IMR-90 (cell line): Measurements from ENCODE around the gene LRRC36. TPM values are rescaled to one million over a fixed set of nuclear protein-coding genes. Genes with fewer than 3 reads are reported as not detected.

ENCODE experiments used
- ATAC-seq: fragments of 200-7000 bp; cut with Tn5 transposase; 2 replicates; pipeline ENCODE4 v1.9.1; 2020; ENCODE audit warnings: low read depth, mild to moderate bottlenecking, moderate library complexity
- BruUV-seq: library from RNA; stranded (reverse); fragments of 400-500 nt; replicated peaks from 2 replicates; lab custom pipeline; 2021; lab: Mats Ljungman, UMichigan
- CTCF ChIA-PET: fragments of 300-600 bp; formaldehyde crosslinking; extraction: SDS; loops from one replicate; lab custom pipeline; 2021; ENCODE audit warnings: antibody characterized with exemption; lab: Yijun Ruan, JAX
- POLR2A ChIA-PET: fragments of 300-600 bp; sonication (Branson Sonifier 250); formaldehyde crosslinking; loops from one replicate; lab custom pipeline; 2022; ENCODE audit warnings: antibody characterized with exemption; ENCODE audit not compliant: unreplicated experiment; lab: Charles Lee
- DNase-seq: peaks from one replicate; pipeline ENCODE4 v3.0.0; 2013
- H2AFZ ChIP-seq: replicated peaks from 2 replicates; pipeline ENCODE3; 2013; ENCODE audit warnings: low read length, mild to moderate bottlenecking; ENCODE audit not compliant: poor library complexity
- H2AK5ac ChIP-seq: 2 replicates; pipeline ENCODE4 v1.6.1; 2013; ENCODE audit warnings: low read depth, low read length, inconsistent platforms
- H2AK9ac ChIP-seq: replicated peaks from 2 replicates; pipeline ENCODE3; 2013; ENCODE audit warnings: mild to moderate bottlenecking, low read depth, low read length, moderate library complexity; ENCODE audit not compliant: poor library complexity
- H2BK120ac ChIP-seq: 2 replicates; pipeline ENCODE4 v1.6.1; 2013; ENCODE audit warnings: low read depth, low read length, inconsistent platforms
- H2BK15ac ChIP-seq: 3 replicates; pipeline ENCODE4 v1.6.1; 2013; ENCODE audit warnings: low read depth, low read length, inconsistent platforms
- H2BK20ac ChIP-seq: 2 replicates; pipeline ENCODE4 v1.6.1; 2013; ENCODE audit warnings: low read depth, mild to moderate bottlenecking, inconsistent platforms, low read length, moderate library complexity
- H2BK5ac ChIP-seq: 2 replicates; pipeline ENCODE4 v1.6.1; 2013; ENCODE audit warnings: mild to moderate bottlenecking, low read depth, low read length, inconsistent platforms; ENCODE audit not compliant: poor library complexity, severe bottlenecking
- H3K14ac ChIP-seq: replicated peaks from 2 replicates; pipeline ENCODE4 v1.6.1; 2013; ENCODE audit warnings: low read depth, low read length, inconsistent platforms
- H3K18ac ChIP-seq: 2 replicates; pipeline ENCODE4 v1.6.1; 2013; ENCODE audit warnings: low read depth, low read length, control low read depth
- H3K23ac ChIP-seq: 2 replicates; pipeline ENCODE4 v1.6.1; 2013; ENCODE audit warnings: low read depth, low read length, inconsistent platforms
- H3K27ac ChIP-seq: 2 replicates; pipeline ENCODE4 v1.5.1; 2013; ENCODE audit warnings: mild to moderate bottlenecking, control low read depth, low read length; ENCODE audit not compliant: insufficient read depth
- H3K27me3 ChIP-seq: 2 replicates; pipeline ENCODE4 v1.6.1; 2013; ENCODE audit warnings: low read length; ENCODE audit not compliant: control insufficient read depth, insufficient read depth
- H3K36me3 ChIP-seq: 2 replicates; pipeline ENCODE4 v1.6.1; 2013; ENCODE audit warnings: low read length, mixed read lengths; ENCODE audit not compliant: control insufficient read depth, insufficient read depth
- H3K4ac ChIP-seq: 2 replicates; pipeline ENCODE4 v1.6.1; 2013; ENCODE audit warnings: low read depth, low read length, inconsistent platforms
- H3K4me1 ChIP-seq: 2 replicates; pipeline ENCODE4 v1.6.1; 2013; ENCODE audit warnings: low read length, mixed read lengths; ENCODE audit not compliant: control insufficient read depth, insufficient read depth
- H3K4me2 ChIP-seq: 2 replicates; pipeline ENCODE4 v1.6.1; 2013; ENCODE audit warnings: low read depth, mild to moderate bottlenecking, control low read depth, low read length, moderate library complexity
- H3K4me3 ChIP-seq: 2 replicates; pipeline ENCODE4 v1.5.1; 2013; ENCODE audit warnings: low read depth, mild to moderate bottlenecking, control low read depth, low read length, moderate library complexity; ENCODE audit not compliant: insufficient read depth
- H3K56ac ChIP-seq: 2 replicates; pipeline ENCODE4 v1.6.1; 2013; ENCODE audit warnings: low read length, inconsistent platforms; ENCODE audit not compliant: insufficient read depth; ENCODE audit errors: extremely low read depth
- H3K79me1 ChIP-seq, 2 experiments: 2 replicates each; pipeline ENCODE4 v1.6.1; 2013; ENCODE audit warnings: low read length in 2 of 2, inconsistent platforms in 1 of 2, low read depth in 1 of 2
- H3K9ac ChIP-seq: 2 replicates; pipeline ENCODE4 v1.6.1; 2013; ENCODE audit warnings: low read depth, low read length, control low read depth
- H3K9me1 ChIP-seq: 2 replicates; pipeline ENCODE4 v1.6.1; 2013; ENCODE audit warnings: low read length, inconsistent platforms; ENCODE audit not compliant: insufficient read depth
- H3K9me3 ChIP-seq: 2 replicates; pipeline ENCODE4 v1.6.1; 2013; ENCODE audit warnings: low read length; ENCODE audit not compliant: control insufficient read depth, insufficient read depth
- H4K20me1 ChIP-seq: 2 replicates; pipeline ENCODE4 v1.6.1; 2013; ENCODE audit warnings: low read length, inconsistent platforms; ENCODE audit not compliant: insufficient read depth
- H4K5ac ChIP-seq: 2 replicates; pipeline ENCODE4 v1.6.1; 2013; ENCODE audit warnings: mild to moderate bottlenecking, low read depth, low read length, control low read depth
- H4K8ac ChIP-seq, 2 experiments: 2 replicates each; pipeline ENCODE4 v1.6.1; 2013; ENCODE audit warnings: low read depth in 2 of 2, low read length in 2 of 2, control low read depth in 1 of 2, inconsistent platforms in 1 of 2
- H4K91ac ChIP-seq: 2 replicates; pipeline ENCODE4 v1.6.1; 2013; ENCODE audit warnings: low read depth, low read length, inconsistent platforms; ENCODE audit not compliant: insufficient read depth
- BHLHE40 ChIP-seq: fragments of 150-350 bp; IDR thresholded peaks from 2 replicates; pipeline ENCODE4 v1.6.1; 2016; ENCODE audit warnings: mild to moderate bottlenecking, low read depth, low read length
- NFE2L2 ChIP-seq: fragments of 150-350 bp; IDR thresholded peaks from 2 replicates; pipeline ENCODE4 v1.6.1; 2016; ENCODE audit warnings: low read depth, mild to moderate bottlenecking, low read length
- USF2 ChIP-seq: fragments of 150-350 bp; IDR thresholded peaks from 2 replicates; pipeline ENCODE4 v1.6.1; 2017; ENCODE audit warnings: mild to moderate bottlenecking, antibody characterized with exemption, low read length, low read depth
- WGBS, 2 experiments: methylation state at CpG; one replicate each; pipeline versions ENCODE4 v1.1.5 to v1.1.7; 2013; ENCODE audit warnings: missing lambda C conversion rate in 2 of 2; ENCODE audit not compliant: insufficient read length in 1 of 2; ENCODE audit errors: extremely low coverage in 2 of 2; 5-methylcytosine and 5-hydroxymethylcytosine counted together
- dilution Hi-C: fragments of 300-500 bp; cut with HindIII; formaldehyde crosslinking; loops from one replicate; pipeline ENCODE4 v1.14.3; 2018; ENCODE audit warnings: low sequenced_read_pairs; ENCODE audit not compliant: unreplicated experiment
- in situ Hi-C: fragments of 300-500 bp; cut with MboI; formaldehyde crosslinking; loops from 3 replicates; pipeline ENCODE4 v1.14.3; 2019; ENCODE audit warnings: low sequenced_read_pairs, inconsistent platforms, mixed read lengths
- intact Hi-C: fragments of 100-400 bp; cut with micrococcal nuclease; formaldehyde crosslinking; loops from 2 replicates; pipeline ENCODE4 v1.10.0; 2022
- polyA plus RNA-seq, 3 experiments: library from polyadenylated mRNA; depleted of rRNA; stranded (reverse); fragments of >200 nt; gene quantifications; 2 replicates each; pipeline ENCODE4 v1.2.3, GENCODE V29; 2012; ENCODE audit warnings: low replicate concordance in 1 of 3
- total RNA-seq: library from RNA; depleted of rRNA; stranded (reverse); fragments of >200 nt; gene quantifications from 2 replicates; pipeline ENCODE4 v1.2.3, GENCODE V29; 2012

Gene LRRC36
- total and polyA plus RNA-seq, 2 of the 4 experiments (the other 2 are of a cell fraction): 0.18 to 0.29 TPM

- Histone ChIP-seq H2AK9ac (no peak overlapping the region), H2BK20ac (no peak overlapping the region), H3K14ac (no peak overlapping the region), H3K27me3 (peaks cover 9% of the 10 kb centered on the region), H2BK15ac (no peak overlapping the region), H2AK5ac (no peak overlapping the region), H3K4ac (no peak overlapping the region), H2BK5ac (no peak overlapping the region), H3K23ac (no peak overlapping the region), H3K4me3 (no peak overlapping the region), H3K56ac (no peak overlapping the region; the same call in 1 of the 2 replicates), H2BK120ac (no peak overlapping the region), H4K20me1 (no peaks in the 10 kb centered on the region), H3K9ac (no peak overlapping the region), H3K27ac (no peak overlapping the region), H3K36me3 (no peaks in the 10 kb centered on the region), H3K79me1 (no peaks in the 10 kb centered on the region), H2AFZ (no peak overlapping the region), H4K8ac (no peak overlapping the region), H3K4me2 (no peak overlapping the region), H3K18ac (no peak overlapping the region), H3K9me1 (peaks cover 7% of the 10 kb centered on the region), H4K5ac (no peak overlapping the region), H3K9me3 (no peaks in the 10 kb centered on the region), H4K91ac (no peak overlapping the region), H3K4me1 (peaks cover 12% of the 10 kb centered on the region)
- no TSS peak for BruUV-seq
- dilution Hi-C loops (no loop called here), in situ Hi-C loops (no loop called here), intact Hi-C loops (no loop called here)
- peak; percentile 59; the same call in 1 of the 2 replicates for TF ChIP-seq USF2
- TF ChIP-seq BHLHE40: peak; percentile 83
- TF ChIP-seq NFE2L2: no peak
- ChIA-PET CTCF (no interaction called here), POLR2A (no interaction called here)
- DNase-seq (peak; percentile 67), ATAC-seq (peak; percentile 59)
- WGBS, 2 experiments: no CpG with 5 or more reads among the region's 1 CpG
These were observed 52.0 kb downstream of the LRRC36 start for GRCh38 chr16:67378642-67379041.
